ENCODE results near the gene TPSG1.
"Not testable (repeated sequence)": the region's sequence is repeated elsewhere in the genome, so short reads cannot be mapped to it uniquely, and the experiment has no call there.

The TPSG1 gene

DNA sequence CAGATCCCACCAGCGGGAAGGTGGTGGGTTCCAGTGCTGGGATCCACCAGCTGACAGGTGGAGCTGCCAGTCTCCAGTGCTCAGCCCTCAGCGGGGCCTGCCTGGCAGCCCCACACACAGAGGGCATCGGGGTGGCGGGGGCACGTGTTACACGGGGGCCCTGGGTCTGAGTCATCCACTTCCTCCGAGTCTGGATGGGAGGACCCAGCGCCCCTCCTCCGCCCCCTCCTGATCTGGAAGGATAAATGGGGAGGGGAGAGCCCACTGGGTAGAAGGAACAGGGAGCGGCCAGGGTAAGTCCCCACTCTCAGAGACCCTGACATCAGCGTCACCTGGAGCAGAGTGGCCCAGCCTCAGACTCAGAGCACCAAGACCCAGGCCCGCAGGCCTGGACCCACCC is 15.4 kb upstream of the TPSG1 start, which contains the start of gene TPSAB1:
Gene TPSAB1, plus strand, starts transcription at position 270 of the 400 bp plus-strand sequence. CDS start 234 bp downstream, outside the sequence.
- DNase-seq (ENCODE audit: low spot score): not testable (repeated sequence)

GRCh38 chr16:1239575-1239974 is 14.5 kb upstream of the TPSG1 start:
- DNase-seq (ENCODE audit: low spot score); in situ Hi-C loops (cut with MboI; ENCODE audit: low sequenced_read_pairs, unreplicated experiment): not testable (repeated sequence)

More for the DNA sequence above, 15.4 kb upstream of the TPSG1 start, which contains the start of gene TPSAB1:
- in situ Hi-C loops (cut with MboI; ENCODE audit: low sequenced_read_pairs, unreplicated experiment): not testable (repeated sequence)

DNA sequence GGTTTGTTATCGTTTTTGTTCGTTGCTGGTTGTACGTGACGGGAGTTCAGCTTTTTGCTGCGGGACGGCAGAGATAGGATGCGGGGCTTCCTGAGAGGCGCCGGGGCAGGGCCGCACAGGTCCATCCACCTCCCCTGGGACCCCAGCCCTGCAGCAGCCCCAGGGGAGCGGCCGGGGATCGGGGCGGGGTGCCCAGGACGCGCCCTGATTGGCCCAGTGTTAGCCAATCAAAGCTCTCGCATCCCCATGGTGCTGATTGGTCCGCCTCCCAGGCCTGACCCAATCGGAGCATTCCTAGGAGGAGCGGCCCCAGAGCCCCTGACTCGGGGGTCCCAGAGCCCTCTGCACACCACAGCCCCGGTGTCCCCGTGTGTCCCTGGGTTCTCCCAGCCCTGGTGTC is 13.8 kb upstream of the TPSG1 start:
- in situ Hi-C loops (cut with MboI; ENCODE audit: low sequenced_read_pairs, unreplicated experiment); DNase-seq (ENCODE audit: low spot score): not testable (repeated sequence)

DNA sequence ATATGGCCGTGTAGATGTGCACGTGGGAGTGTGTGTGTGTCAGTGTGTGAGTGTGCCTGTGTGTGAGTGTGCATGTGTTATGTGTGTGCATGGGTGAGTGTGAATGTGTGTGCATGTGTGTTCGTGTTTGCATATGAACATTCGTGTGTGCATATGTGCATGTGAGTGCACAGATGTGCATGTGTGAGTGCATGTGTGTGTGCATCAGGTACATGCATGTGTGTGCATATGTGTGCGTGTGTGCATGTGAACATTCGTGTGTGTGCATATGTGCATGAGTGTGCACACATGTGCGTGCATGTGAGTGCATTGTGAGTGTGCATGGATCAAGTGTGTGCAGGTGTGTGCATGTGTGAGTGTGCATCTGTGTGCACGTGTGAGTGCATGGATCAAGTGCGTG is 12.9 kb upstream of the TPSG1 start:
- no peak for DNase-seq (ENCODE audit: low spot score)
- TF ChIP-seq, protein P1, sequence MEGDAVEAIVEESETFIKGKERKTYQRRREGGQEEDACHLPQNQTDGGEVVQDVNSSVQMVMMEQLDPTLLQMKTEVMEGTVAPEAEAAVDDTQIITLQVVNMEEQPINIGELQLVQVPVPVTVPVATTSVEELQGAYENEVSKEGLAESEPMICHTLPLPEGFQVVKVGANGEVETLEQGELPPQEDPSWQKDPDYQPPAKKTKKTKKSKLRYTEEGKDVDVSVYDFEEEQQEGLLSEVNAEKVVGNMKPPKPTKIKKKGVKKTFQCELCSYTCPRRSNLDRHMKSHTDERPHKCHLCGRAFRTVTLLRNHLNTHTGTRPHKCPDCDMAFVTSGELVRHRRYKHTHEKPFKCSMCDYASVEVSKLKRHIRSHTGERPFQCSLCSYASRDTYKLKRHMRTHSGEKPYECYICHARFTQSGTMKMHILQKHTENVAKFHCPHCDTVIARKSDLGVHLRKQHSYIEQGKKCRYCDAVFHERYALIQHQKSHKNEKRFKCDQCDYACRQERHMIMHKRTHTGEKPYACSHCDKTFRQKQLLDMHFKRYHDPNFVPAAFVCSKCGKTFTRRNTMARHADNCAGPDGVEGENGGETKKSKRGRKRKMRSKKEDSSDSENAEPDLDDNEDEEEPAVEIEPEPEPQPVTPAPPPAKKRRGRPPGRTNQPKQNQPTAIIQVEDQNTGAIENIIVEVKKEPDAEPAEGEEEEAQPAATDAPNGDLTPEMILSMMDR (IDR thresholded peaks at IDR 0.05; ENCODE audit: borderline replicate concordance, control extremely low read depth, extremely low read depth, insufficient read depth, missing control alignments): no peak
- in situ Hi-C loops (cut with MboI; ENCODE audit: low sequenced_read_pairs, unreplicated experiment): no loop called here

DNA sequence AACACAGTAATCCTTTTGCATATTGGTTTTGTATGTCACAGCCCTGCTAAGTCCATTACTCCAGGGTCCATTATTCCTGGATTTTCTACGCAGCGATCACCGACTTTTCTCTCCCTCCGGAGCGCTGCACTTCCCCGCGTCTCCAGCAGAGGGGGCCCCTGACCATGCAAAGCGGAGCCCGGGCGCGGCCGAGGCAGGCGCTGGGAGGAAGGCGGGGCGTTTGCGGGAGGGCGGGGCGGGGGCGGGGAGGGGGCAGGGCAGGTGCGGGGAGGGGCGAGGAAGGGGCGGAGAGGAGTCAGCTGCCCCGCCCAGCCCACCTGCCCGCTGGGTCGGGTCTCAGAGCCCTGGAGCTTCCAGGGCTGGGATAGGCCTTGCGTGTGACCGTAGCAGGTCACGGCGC is 11.6 kb upstream of the TPSG1 start:
- in situ Hi-C loops (cut with MboI; ENCODE audit: low sequenced_read_pairs, unreplicated experiment); DNase-seq (ENCODE audit: low spot score): not testable (repeated sequence)

DNA sequence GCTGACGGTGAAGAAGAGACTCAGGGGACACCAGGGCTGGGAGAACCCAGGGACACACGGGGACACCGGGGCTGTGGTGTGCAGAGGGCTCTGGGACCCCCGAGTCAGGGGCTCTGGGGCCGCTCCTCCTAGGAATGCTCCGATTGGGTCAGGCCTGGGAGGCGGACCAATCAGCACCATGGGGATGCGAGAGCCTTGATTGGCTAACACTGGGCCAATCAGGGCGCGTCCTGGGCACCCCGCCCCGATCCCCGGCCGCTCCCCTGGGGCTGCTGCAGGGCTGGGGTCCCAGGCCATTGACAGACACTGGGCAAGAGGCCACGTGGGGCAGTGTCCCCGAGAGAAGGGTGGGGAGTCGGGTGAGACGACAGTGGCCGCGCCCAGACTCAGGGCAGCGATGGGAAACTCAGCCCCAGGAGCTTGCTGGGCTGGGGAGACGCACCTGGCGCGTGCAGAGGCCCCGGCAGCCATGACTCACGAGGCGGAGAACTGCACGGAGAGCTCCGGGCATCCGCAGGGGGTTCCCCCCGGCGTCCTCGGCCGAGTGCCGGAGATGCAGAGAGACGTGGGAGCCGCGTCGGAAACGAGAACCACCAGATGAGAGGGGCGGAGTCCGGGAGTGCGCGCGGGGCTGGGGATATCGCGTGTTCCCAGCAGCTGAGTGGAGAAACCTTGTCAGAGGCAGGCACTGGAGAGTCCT is 7.1 kb upstream of the TPSG1 start:
- in situ Hi-C loops (cut with MboI; ENCODE audit: low sequenced_read_pairs, unreplicated experiment); DNase-seq (ENCODE audit: low spot score): not testable (repeated sequence)

DNA sequence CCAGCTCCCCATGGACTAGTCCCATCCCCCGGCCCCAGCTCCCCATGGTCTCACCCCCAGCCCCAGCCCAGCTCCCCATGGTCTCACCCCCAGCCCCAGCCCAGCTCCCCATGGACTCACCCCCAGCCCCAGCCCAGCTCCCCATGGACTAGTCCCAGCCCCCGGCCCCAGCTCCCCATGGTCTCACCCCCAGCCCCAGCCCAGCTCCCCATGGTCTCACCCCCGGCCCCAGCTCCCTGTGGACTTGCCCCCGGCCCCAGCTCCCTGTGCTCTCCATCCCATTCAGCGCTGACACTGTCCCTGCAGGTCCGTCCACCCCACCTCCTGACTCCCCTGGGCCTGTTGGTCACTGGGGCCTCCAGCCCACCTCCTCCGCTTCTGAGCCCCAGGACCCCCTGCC is 6.2 kb upstream of the TPSG1 start:
- DNase-seq (ENCODE audit: low spot score); in situ Hi-C loops (cut with MboI; ENCODE audit: low sequenced_read_pairs, unreplicated experiment): not testable (repeated sequence)

GRCh38 chr16:1230471-1231212 is 5.6 kb upstream of the TPSG1 start:
- DNase-seq (ENCODE audit: low spot score); in situ Hi-C loops (cut with MboI; ENCODE audit: low sequenced_read_pairs, unreplicated experiment): not testable (repeated sequence)

GRCh38 chr16:1230084-1230470 is 5.0 kb upstream of the TPSG1 start, which contains the start of gene TPSB2:
TSS of gene TPSB2 (minus strand) at chr16:1230184. CDS start at chr16:1229951, 233 bp downstream.
- in situ Hi-C loops (cut with MboI; ENCODE audit: low sequenced_read_pairs, unreplicated experiment); DNase-seq (ENCODE audit: low spot score): not testable (repeated sequence)

- in situ Hi-C loops (cut with MboI; ENCODE audit: low sequenced_read_pairs, unreplicated experiment); DNase-seq (ENCODE audit: low spot score): not testable (repeated sequence)
Measured at GRCh38 chr16:1229476-1229875, 4.4 kb upstream of the TPSG1 start.

GRCh38 chr16:1228227-1228626 is 3.2 kb upstream of the TPSG1 start:
- in situ Hi-C loops (cut with MboI; ENCODE audit: low sequenced_read_pairs, unreplicated experiment); DNase-seq (ENCODE audit: low spot score): not testable (repeated sequence)

GRCh38 chr16:1226692-1227091 is 1.6 kb upstream of the TPSG1 start:
- in situ Hi-C loops (cut with MboI; ENCODE audit: low sequenced_read_pairs, unreplicated experiment); DNase-seq (ENCODE audit: low spot score): not testable (repeated sequence)

DNA sequence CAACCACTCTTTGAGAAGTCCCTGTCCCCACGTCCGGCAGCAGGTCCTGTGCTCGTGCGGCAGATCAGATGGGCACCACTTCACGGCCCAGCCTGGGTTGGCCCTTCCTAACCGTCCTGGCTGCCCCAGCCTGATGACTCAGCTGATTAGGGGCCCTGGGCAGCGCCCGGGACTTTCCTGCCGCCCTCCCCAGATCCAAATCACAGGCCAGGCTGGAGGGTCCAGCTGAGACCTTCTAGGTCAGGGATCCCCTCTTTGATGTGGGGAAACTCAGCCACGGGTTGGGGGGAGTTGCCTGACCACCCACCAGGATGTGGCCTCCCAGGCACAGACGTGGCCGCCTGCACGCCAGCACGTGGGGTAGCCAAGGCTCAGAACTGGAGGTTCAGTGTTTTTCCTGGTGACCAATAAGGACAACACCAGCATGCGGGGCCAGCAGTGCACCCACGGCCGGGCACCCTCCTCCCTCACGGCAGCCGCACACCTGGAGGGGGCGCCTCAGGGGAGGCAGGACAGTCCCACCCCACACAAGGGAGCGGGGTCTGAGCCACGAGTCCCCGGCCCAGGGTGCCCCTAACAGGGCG is 752 bp upstream of the TPSG1 start:
- in situ Hi-C loops (cut with MboI; ENCODE audit: low sequenced_read_pairs, unreplicated experiment); DNase-seq (ENCODE audit: low spot score): not testable (repeated sequence)
